Fibroblast of lung (primary cell): ENCODE results near the gene PRR16.

Experiments used
- EZH2 ChIP-seq: IDR thresholded peaks from 2 replicates; pipeline ENCODE4 v1.5.1; 2012; ENCODE audit warnings: low read length, control low read depth, mild to moderate bottlenecking; ENCODE audit errors: missing control alignments
- TF ChIP-seq, protein P1 (sequence below), 2 donors: IDR thresholded peaks in 1 of 2; conservative IDR thresholded peaks in 1 of 2; 1 replicate in 1 of 2; 2 replicates in 1 of 2; pipeline ENCODE4 v1.5.1; 2011 to 2012; ENCODE audit warnings: low read length in 2 of 2, control low read depth in 1 of 2, inconsistent platforms in 1 of 2, low read depth in 1 of 2, mild to moderate bottlenecking in 1 of 2

- TF ChIP-seq, protein P1, sequence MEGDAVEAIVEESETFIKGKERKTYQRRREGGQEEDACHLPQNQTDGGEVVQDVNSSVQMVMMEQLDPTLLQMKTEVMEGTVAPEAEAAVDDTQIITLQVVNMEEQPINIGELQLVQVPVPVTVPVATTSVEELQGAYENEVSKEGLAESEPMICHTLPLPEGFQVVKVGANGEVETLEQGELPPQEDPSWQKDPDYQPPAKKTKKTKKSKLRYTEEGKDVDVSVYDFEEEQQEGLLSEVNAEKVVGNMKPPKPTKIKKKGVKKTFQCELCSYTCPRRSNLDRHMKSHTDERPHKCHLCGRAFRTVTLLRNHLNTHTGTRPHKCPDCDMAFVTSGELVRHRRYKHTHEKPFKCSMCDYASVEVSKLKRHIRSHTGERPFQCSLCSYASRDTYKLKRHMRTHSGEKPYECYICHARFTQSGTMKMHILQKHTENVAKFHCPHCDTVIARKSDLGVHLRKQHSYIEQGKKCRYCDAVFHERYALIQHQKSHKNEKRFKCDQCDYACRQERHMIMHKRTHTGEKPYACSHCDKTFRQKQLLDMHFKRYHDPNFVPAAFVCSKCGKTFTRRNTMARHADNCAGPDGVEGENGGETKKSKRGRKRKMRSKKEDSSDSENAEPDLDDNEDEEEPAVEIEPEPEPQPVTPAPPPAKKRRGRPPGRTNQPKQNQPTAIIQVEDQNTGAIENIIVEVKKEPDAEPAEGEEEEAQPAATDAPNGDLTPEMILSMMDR (conservative IDR thresholded peaks at IDR 0.05 in 1 of 2, IDR thresholded peaks at IDR 0.05 in 1 of 2; ENCODE audit: low read depth in 1 of 2, low read length in 2 of 2), result no peak
- TF ChIP-seq EZH2, result no peak
Measured at GRCh38 chr5:120436996-120437395, 27.1 kb upstream of the PRR16 start.
